ENCODE data around the gene KRT83.
"Not testable (repeated sequence)": the region's sequence is repeated elsewhere in the genome, so short reads cannot be mapped to it uniquely, and the experiment has no call there.

The KRT83 gene

GRCh38 chr12:52332381-52332780, 11.2 kb upstream of the KRT83 start:
- DNase-seq (ENCODE audit: low read depth), result no peak

- DNase-seq (ENCODE audit: low read depth), result no peak
Measured at GRCh38 chr12:52331833-52332232, 10.6 kb upstream of the KRT83 start.

GRCh38 chr12:52331039-52331438, 9.8 kb upstream of the KRT83 start:
- no peak for DNase-seq (ENCODE audit: low read depth)

GRCh38 chr12:52327830-52328500, 6.8 kb upstream of the KRT83 start:
- DNase-seq (ENCODE audit: low read depth), result no peak

GRCh38 chr12:52327052-52327829, 6.0 kb upstream of the KRT83 start:
- DNase-seq (ENCODE audit: low read depth), result peak; percentile 57

- no peak for DNase-seq (ENCODE audit: low read depth)
Measured at GRCh38 chr12:52324153-52324444, 2.9 kb upstream of the KRT83 start.

- no peak for DNase-seq (ENCODE audit: low read depth)
Measured at GRCh38 chr12:52323416-52324152, 2.4 kb upstream of the KRT83 start.

GRCh38 chr12:52323001-52323400, 1.8 kb upstream of the KRT83 start:
- DNase-seq (ENCODE audit: low read depth), result no peak

GRCh38 chr12:52322069-52322468, 871 bp upstream of the KRT83 start:
- DNase-seq (ENCODE audit: low read depth), result no peak

- no peak for DNase-seq (ENCODE audit: low read depth)
Measured at GRCh38 chr12:52321418-52321817, 220 bp upstream of the KRT83 start.

GRCh38 chr12:52319097-52319496, 2.1 kb downstream of the KRT83 start:
- DNase-seq (ENCODE audit: low read depth), result no peak

- DNase-seq (ENCODE audit: low read depth), result no peak
Measured at GRCh38 chr12:52318241-52318990, 2.8 kb downstream of the KRT83 start.

- no peak for DNase-seq (ENCODE audit: low read depth)
Measured at GRCh38 chr12:52317468-52318052, 3.6 kb downstream of the KRT83 start.

- no peak for DNase-seq (ENCODE audit: low read depth)
Measured at GRCh38 chr12:52316701-52317100, 4.5 kb downstream of the KRT83 start.

GRCh38 chr12:52316290-52316689, 4.9 kb downstream of the KRT83 start:
- DNase-seq (ENCODE audit: low read depth), result no peak

- not testable (repeated sequence) for DNase-seq (ENCODE audit: low read depth)
Measured at GRCh38 chr12:52315721-52316120, 5.5 kb downstream of the KRT83 start.

GRCh38 chr12:52314511-52314910, 6.7 kb downstream of the KRT83 start:
- DNase-seq (ENCODE audit: low read depth), result no peak

- DNase-seq (ENCODE audit: low read depth), result no peak
Measured at GRCh38 chr12:52313926-52314325, 7.3 kb downstream of the KRT83 start.

- DNase-seq (ENCODE audit: low read depth), result no peak
Measured at GRCh38 chr12:52313461-52313860, 7.7 kb downstream of the KRT83 start.

- DNase-seq (ENCODE audit: low read depth), result no peak
Measured at GRCh38 chr12:52312086-52312485, 9.1 kb downstream of the KRT83 start.

- DNase-seq (ENCODE audit: low read depth), result no peak
Measured at GRCh38 chr12:52311285-52311648, 9.9 kb downstream of the KRT83 start.

- no peak for DNase-seq (ENCODE audit: low read depth)
Measured at GRCh38 chr12:52310622-52311284, 10.4 kb downstream of the KRT83 start.

Data from stimulated activated CD8-positive, alpha-beta memory T cell treated with anti-CD3 and anti-CD28 coated beads, Interleukin-15, amount 100 ng/mL, for 1 hour (primary cell).